ENCODE measurements around the gene RHOV.

- no peak for TF ChIP-seq POLR2A (IDR thresholded peaks at IDR 0.05)
- TF ChIP-seq CTCF (IDR thresholded peaks at IDR 0.05): no peak
Measured at GRCh38 chr15:40892447-40893012, 18.5 kb upstream of the RHOV start.

Data from prostate gland (tissue), 2 donors.